GM23338 (cell line): ENCODE measurements around the gene KCNB1. TPM values are rescaled to one million over a fixed set of nuclear protein-coding genes. Genes with fewer than 3 reads are reported as not detected.

Source experiments
- ATAC-seq: fragments of 200-7000 bp; cut with Tn5 transposase; 3 replicates; pipeline ENCODE4 v1.9.1; 2020
- DNase-seq: peaks from one replicate; pipeline ENCODE4 v3.0.0-alpha.2; 2015; ENCODE audit warnings: low spot score
- H2AFZ ChIP-seq: fragments of 200-600 bp; sonication (generic); 2 replicates; pipeline ENCODE4 v1.8.0; 2016; ENCODE audit warnings: antibody characterized with exemption, mild to moderate bottlenecking, moderate library complexity
- H3F3A ChIP-seq: fragments of 200-600 bp; sonication (generic); replicated peaks from 2 replicates; pipeline ENCODE4 v1.8.0; 2017; ENCODE audit warnings: antibody characterized with exemption, mixed run types, low read depth
- H3K27ac ChIP-seq: fragments of 200-600 bp; sonication (generic); 2 replicates; pipeline ENCODE4 v1.6.1; 2016; ENCODE audit warnings: low read depth
- H3K27me3 ChIP-seq: fragments of 200-600 bp; sonication (generic); 2 replicates; pipeline ENCODE4 v1.8.0; 2016; ENCODE audit warnings: mild to moderate bottlenecking, mixed run types, moderate library complexity; ENCODE audit not compliant: insufficient read depth
- H3K36me3 ChIP-seq: fragments of 200-600 bp; sonication (generic); 2 replicates; pipeline ENCODE4 v1.8.0; 2016; ENCODE audit warnings: mild to moderate bottlenecking; ENCODE audit not compliant: insufficient read depth
- H3K4me1 ChIP-seq: fragments of 200-600 bp; sonication (generic); 2 replicates; pipeline ENCODE4 v1.8.0; 2016; ENCODE audit warnings: mild to moderate bottlenecking, moderate library complexity; ENCODE audit not compliant: insufficient read depth
- H3K4me2 ChIP-seq: fragments of 200-600 bp; sonication (generic); 2 replicates; pipeline ENCODE4 v1.7.1; 2017; ENCODE audit warnings: mixed run types
- H3K4me3 ChIP-seq: fragments of 200-600 bp; sonication (generic); 2 replicates; pipeline ENCODE4 v1.6.1; 2016; ENCODE audit warnings: mixed run types
- H3K79me2 ChIP-seq: fragments of 200-600 bp; sonication (generic); replicated peaks from 2 replicates; pipeline ENCODE4 v1.8.0; 2017; ENCODE audit warnings: mild to moderate bottlenecking; ENCODE audit not compliant: insufficient read depth
- H3K9me2 ChIP-seq: fragments of 200-600 bp; sonication (generic); 2 replicates; pipeline ENCODE4 v1.8.0; 2017; ENCODE audit not compliant: insufficient read depth
- H4K20me1 ChIP-seq: fragments of 200-600 bp; sonication (generic); replicated peaks from 2 replicates; pipeline ENCODE4 v1.8.0; 2017; ENCODE audit warnings: mild to moderate bottlenecking; ENCODE audit not compliant: insufficient read depth
- H3K27ac Mint-ChIP-seq: 2 replicates; pipeline ENCODE4 v1.8.0; 2020; ENCODE audit warnings: inconsistent platforms, mild to moderate bottlenecking, moderate library complexity, mixed read lengths
- H3K27me3 Mint-ChIP-seq: 3 replicates; pipeline ENCODE4 v1.8.0; 2022; ENCODE audit warnings: low read depth, mild to moderate bottlenecking, moderate library complexity, mixed read lengths, inconsistent platforms; ENCODE audit not compliant: insufficient read depth, poor library complexity
- H3K36me3 Mint-ChIP-seq: 3 replicates; pipeline ENCODE4 v1.8.0; 2021; ENCODE audit warnings: low read depth, mild to moderate bottlenecking, inconsistent platforms, moderate library complexity, mixed read lengths
- H3K4me1 Mint-ChIP-seq: 3 replicates; pipeline ENCODE4 v1.8.0; 2020; ENCODE audit warnings: mild to moderate bottlenecking, inconsistent platforms, mixed read lengths
- H3K4me3 Mint-ChIP-seq: 3 replicates; pipeline ENCODE4 v1.8.0; 2021; ENCODE audit warnings: moderate library complexity, mild to moderate bottlenecking, inconsistent platforms, mixed read lengths
- H3K9me3 Mint-ChIP-seq: 3 replicates; pipeline ENCODE4 v1.8.0; 2020; ENCODE audit warnings: moderate library complexity, mild to moderate bottlenecking, inconsistent platforms, mixed read lengths
- CREB1 ChIP-seq: fragments of 250-450 bp; sonication (Bioruptor Pico); IDR thresholded peaks from 2 replicates; pipeline ENCODE4 v1.5.0; 2020; ENCODE audit warnings: low read depth, mild to moderate bottlenecking, moderate library complexity
- EZH2 ChIP-seq: fragments of 200-600 bp; sonication (generic); IDR thresholded peaks from one replicate; pipeline ENCODE4 v1.8.0; 2017; ENCODE audit warnings: antibody characterized with exemption, mild to moderate bottlenecking, low read depth; ENCODE audit not compliant: unreplicated experiment
- EZH2phosphoT487 ChIP-seq: fragments of 200-600 bp; sonication (generic); IDR thresholded peaks from one replicate; pipeline ENCODE4 v1.8.1; 2018; ENCODE audit warnings: antibody characterized with exemption; ENCODE audit not compliant: unreplicated experiment
- JUNB ChIP-seq: IDR thresholded peaks from one replicate; pipeline ENCODE4 v1.6.1; 2016; ENCODE audit warnings: antibody characterized with exemption; ENCODE audit not compliant: unreplicated experiment
- NANOG ChIP-seq: IDR thresholded peaks from 2 replicates; pipeline ENCODE4 v1.6.1; 2016; ENCODE audit warnings: antibody characterized with exemption, borderline replicate concordance
- POLR2AphosphoS5 ChIP-seq: IDR thresholded peaks from 2 replicates; pipeline ENCODE4 v1.6.1; 2016; ENCODE audit warnings: antibody characterized with exemption, low read depth
- STAT1 ChIP-seq: IDR thresholded peaks from one replicate; pipeline ENCODE4 v1.6.1; 2016; ENCODE audit warnings: antibody characterized with exemption; ENCODE audit not compliant: unreplicated experiment
- ZNF114 ChIP-seq: fragments of 250-450 bp; sonication (Bioruptor Pico); IDR thresholded peaks from 2 replicates; pipeline ENCODE4 v1.5.0; 2020; ENCODE audit warnings: mild to moderate bottlenecking, moderate library complexity
- ZNF331 ChIP-seq: fragments of 250-450 bp; sonication (Bioruptor Pico); IDR thresholded peaks from 2 replicates; pipeline ENCODE4 v1.5.0; 2020; ENCODE audit warnings: low read depth, mild to moderate bottlenecking, moderate library complexity
- polyA plus RNA-seq: library from polyadenylated mRNA; unstranded; fragments of >200 nt; fragmentation: Nextera tagmentation; extraction: Ambion mirVana; gene quantifications from 2 replicates; pipeline ENCODE4 v1.2.1, GENCODE V29; 2016
- total RNA-seq: library from RNA; depleted of rRNA; stranded (reverse); fragments of >200 nt; shearing (Covaris generic); gene quantifications from 2 replicates; pipeline ENCODE4 v1.2.3, GENCODE V29; 2014
- TF ChIP-seq, protein P1 (sequence below): IDR thresholded peaks from 2 replicates; pipeline ENCODE4 v1.6.1; 2016; ENCODE audit warnings: antibody characterized with exemption
- TF ChIP-seq, protein P2 (sequence below), 2 experiments: fragments of 200-600 bp in 1 of 2; sonication (generic) in 1 of 2; conservative IDR thresholded peaks; 2 replicates each; pipeline versions ENCODE4 v1.5.1 to v1.6.1; 2016 to 2017; ENCODE audit warnings: antibody characterized with exemption in 2 of 2, low read depth in 2 of 2, mild to moderate bottlenecking in 2 of 2, moderate library complexity in 1 of 2
- TF ChIP-seq, protein P3 (sequence below): fragments of 250-450 bp; sonication (Bioruptor Pico); IDR thresholded peaks from 2 replicates; pipeline ENCODE4 v1.5.0; 2020; ENCODE audit warnings: mild to moderate bottlenecking, moderate library complexity

KCNB1 gene
- total and polyA plus RNA-seq, 2 experiments from 2014 or later, result 0.28 to 0.29 TPM

DNA sequence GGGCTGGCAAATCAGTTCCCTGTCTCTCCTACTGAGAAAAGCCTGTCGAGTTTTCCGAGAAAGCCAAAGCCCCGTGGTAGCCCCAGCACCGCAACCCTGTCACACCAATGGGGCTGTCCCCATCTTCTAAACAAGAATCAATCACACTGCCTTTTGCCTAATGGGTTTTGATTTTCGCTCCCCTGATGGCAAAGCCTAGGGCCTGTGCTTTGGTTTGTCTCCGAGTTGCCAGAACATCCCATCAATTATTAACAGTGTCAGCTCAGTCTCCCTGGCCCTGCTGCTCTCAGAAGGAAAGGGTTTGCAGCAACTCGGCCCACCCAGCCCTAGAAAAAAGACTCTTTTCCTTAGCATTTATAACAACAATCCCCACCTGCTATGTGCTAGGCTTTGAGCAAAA lies 4.2 kb downstream of the KCNB1 start:
- peaks cover 8% of the 10 kb centered on the region; the same call in 2 of the 3 replicates for H3K4me1 Mint-ChIP-seq
- no peaks in the 10 kb centered on the region for H3K9me3 Mint-ChIP-seq
- H3K79me2 ChIP-seq, result no peaks in the 10 kb centered on the region
- peaks cover 15% of the 10 kb centered on the region for H3K27me3 ChIP-seq
- no peaks in the 10 kb centered on the region for H3F3A ChIP-seq
- no peaks in the 10 kb centered on the region for H3K36me3 ChIP-seq
- no peak overlapping the region for H3K4me3 Mint-ChIP-seq
- DNase-seq, result no peak
- peaks cover 18% of the 10 kb centered on the region for H3K27me3 Mint-ChIP-seq
- TF ChIP-seq EZH2phosphoT487 (no peak), EZH2 (no peak), POLR2AphosphoS5 (no peak), JUNB (no peak), CREB1 (CRISPR knock-in tag) (no peak), NANOG (no peak), STAT1 (no peak), ZNF114 (CRISPR knock-in tag) (no peak), ZNF331 (CRISPR knock-in tag) (no peak)
- TF ChIP-seq, protein P1, sequence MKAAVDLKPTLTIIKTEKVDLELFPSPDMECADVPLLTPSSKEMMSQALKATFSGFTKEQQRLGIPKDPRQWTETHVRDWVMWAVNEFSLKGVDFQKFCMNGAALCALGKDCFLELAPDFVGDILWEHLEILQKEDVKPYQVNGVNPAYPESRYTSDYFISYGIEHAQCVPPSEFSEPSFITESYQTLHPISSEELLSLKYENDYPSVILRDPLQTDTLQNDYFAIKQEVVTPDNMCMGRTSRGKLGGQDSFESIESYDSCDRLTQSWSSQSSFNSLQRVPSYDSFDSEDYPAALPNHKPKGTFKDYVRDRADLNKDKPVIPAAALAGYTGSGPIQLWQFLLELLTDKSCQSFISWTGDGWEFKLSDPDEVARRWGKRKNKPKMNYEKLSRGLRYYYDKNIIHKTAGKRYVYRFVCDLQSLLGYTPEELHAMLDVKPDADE, result no peak
- TF ChIP-seq, protein P2, sequence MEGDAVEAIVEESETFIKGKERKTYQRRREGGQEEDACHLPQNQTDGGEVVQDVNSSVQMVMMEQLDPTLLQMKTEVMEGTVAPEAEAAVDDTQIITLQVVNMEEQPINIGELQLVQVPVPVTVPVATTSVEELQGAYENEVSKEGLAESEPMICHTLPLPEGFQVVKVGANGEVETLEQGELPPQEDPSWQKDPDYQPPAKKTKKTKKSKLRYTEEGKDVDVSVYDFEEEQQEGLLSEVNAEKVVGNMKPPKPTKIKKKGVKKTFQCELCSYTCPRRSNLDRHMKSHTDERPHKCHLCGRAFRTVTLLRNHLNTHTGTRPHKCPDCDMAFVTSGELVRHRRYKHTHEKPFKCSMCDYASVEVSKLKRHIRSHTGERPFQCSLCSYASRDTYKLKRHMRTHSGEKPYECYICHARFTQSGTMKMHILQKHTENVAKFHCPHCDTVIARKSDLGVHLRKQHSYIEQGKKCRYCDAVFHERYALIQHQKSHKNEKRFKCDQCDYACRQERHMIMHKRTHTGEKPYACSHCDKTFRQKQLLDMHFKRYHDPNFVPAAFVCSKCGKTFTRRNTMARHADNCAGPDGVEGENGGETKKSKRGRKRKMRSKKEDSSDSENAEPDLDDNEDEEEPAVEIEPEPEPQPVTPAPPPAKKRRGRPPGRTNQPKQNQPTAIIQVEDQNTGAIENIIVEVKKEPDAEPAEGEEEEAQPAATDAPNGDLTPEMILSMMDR (conservative IDR thresholded peaks at IDR 0.05; ENCODE audit: low read depth in 2 of 2), result no peak
- TF ChIP-seq, protein P3, sequence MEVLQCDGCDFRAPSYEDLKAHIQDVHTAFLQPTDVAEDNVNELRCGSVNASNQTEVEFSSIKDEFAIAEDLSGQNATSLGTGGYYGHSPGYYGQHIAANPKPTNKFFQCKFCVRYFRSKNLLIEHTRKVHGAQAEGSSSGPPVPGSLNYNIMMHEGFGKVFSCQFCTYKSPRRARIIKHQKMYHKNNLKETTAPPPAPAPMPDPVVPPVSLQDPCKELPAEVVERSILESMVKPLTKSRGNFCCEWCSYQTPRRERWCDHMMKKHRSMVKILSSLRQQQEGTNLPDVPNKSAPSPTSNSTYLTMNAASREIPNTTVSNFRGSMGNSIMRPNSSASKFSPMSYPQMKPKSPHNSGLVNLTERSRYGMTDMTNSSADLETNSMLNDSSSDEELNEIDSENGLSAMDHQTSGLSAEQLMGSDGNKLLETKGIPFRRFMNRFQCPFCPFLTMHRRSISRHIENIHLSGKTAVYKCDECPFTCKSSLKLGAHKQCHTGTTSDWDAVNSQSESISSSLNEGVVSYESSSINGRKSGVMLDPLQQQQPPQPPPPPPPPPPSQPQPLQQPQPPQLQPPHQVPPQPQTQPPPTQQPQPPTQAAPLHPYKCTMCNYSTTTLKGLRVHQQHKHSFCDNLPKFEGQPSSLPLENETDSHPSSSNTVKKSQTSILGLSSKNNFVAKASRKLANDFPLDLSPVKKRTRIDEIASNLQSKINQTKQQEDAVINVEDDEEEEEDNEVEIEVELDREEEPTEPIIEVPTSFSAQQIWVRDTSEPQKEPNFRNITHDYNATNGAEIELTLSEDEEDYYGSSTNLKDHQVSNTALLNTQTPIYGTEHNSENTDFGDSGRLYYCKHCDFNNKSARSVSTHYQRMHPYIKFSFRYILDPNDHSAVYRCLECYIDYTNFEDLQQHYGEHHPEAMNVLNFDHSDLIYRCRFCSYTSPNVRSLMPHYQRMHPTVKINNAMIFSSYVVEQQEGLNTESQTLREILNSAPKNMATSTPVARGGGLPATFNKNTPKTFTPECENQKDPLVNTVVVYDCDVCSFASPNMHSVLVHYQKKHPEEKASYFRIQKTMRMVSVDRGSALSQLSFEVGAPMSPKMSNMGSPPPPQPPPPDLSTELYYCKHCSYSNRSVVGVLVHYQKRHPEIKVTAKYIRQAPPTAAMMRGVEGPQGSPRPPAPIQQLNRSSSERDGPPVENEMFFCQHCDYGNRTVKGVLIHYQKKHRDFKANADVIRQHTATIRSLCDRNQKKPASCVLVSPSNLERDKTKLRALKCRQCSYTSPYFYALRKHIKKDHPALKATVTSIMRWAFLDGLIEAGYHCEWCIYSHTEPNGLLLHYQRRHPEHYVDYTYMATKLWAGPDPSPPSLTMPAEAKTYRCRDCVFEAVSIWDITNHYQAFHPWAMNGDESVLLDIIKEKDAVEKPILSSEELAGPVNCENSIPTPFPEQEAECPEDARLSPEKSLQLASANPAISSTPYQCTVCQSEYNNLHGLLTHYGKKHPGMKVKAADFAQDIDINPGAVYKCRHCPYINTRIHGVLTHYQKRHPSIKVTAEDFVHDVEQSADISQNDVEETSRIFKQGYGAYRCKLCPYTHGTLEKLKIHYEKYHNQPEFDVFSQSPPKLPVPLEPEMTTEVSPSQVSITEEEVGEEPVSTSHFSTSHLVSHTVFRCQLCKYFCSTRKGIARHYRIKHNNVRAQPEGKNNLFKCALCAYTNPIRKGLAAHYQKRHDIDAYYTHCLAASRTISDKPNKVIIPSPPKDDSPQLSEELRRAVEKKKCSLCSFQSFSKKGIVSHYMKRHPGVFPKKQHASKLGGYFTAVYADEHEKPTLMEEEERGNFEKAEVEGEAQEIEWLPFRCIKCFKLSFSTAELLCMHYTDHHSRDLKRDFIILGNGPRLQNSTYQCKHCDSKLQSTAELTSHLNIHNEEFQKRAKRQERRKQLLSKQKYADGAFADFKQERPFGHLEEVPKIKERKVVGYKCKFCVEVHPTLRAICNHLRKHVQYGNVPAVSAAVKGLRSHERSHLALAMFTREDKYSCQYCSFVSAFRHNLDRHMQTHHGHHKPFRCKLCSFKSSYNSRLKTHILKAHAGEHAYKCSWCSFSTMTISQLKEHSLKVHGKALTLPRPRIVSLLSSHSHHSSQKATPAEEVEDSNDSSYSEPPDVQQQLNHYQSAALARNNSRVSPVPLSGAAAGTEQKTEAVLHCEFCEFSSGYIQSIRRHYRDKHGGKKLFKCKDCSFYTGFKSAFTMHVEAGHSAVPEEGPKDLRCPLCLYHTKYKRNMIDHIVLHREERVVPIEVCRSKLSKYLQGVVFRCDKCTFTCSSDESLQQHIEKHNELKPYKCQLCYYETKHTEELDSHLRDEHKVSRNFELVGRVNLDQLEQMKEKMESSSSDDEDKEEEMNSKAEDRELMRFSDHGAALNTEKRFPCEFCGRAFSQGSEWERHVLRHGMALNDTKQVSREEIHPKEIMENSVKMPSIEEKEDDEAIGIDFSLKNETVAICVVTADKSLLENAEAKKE (CRISPR knock-in tag), result no peak
- H3K4me1 ChIP-seq, result no peaks in the 10 kb centered on the region
- no peaks in the 10 kb centered on the region for H3K9me2 ChIP-seq
- H2AFZ ChIP-seq, result no peak overlapping the region
- H3K4me2 ChIP-seq, result no peak overlapping the region
- no peak overlapping the region for H3K27ac ChIP-seq
- no peaks in the 10 kb centered on the region; the same call in 1 of the 2 replicates for H4K20me1 ChIP-seq
- peaks cover 5% of the 10 kb centered on the region; the same call in 1 of the 3 replicates for H3K36me3 Mint-ChIP-seq
- no peak for ATAC-seq
- no peak overlapping the region for H3K27ac Mint-ChIP-seq
- no peak overlapping the region for H3K4me3 ChIP-seq
